Keratinocyte (primary cell): ENCODE data around the gene PDGFB. TPM values are rescaled to one million over a fixed set of nuclear protein-coding genes. Genes with fewer than 3 reads are reported as not detected.

Experiments used
- DNase-seq: peaks from one replicate; pipeline ENCODE4 v3.0.0-alpha.2; 2011; ENCODE audit warnings: low read depth, missing footprints, low spot score
- FAIRE-seq: peaks from 2 replicates; lab custom pipeline; 2011; peaks lifted over from hg19 to GRCh38; lab: Jason Lieb, UNC
- H2AFZ ChIP-seq: 2 replicates; pipeline ENCODE4 v1.6.0; 2012; ENCODE audit warnings: low read length, control low read depth, inconsistent platforms; ENCODE audit not compliant: control insufficient read depth
- H3K27ac ChIP-seq: 2 replicates; pipeline ENCODE4 v1.5.1; 2011; ENCODE audit warnings: low read length; ENCODE audit not compliant: control insufficient read depth, insufficient read depth
- H3K27me3 ChIP-seq: 3 replicates; pipeline ENCODE4 v1.6.0; 2011; ENCODE audit warnings: low read length; ENCODE audit not compliant: control insufficient read depth, insufficient read depth; ENCODE audit errors: extremely low read depth
- H3K36me3 ChIP-seq, 2 experiments: 2 replicates in 1 of 2; 3 replicates in 1 of 2; pipeline ENCODE4 v1.5.1; 2011; ENCODE audit warnings: low read length in 2 of 2, mild to moderate bottlenecking in 1 of 2; ENCODE audit not compliant: control insufficient read depth in 2 of 2, insufficient read depth in 2 of 2; ENCODE audit errors: extremely low read depth in 1 of 2
- H3K4me1 ChIP-seq: 3 replicates; pipeline ENCODE4 v1.5.1; 2011; ENCODE audit warnings: low read length; ENCODE audit not compliant: control insufficient read depth, insufficient read depth; ENCODE audit errors: extremely low read depth
- H3K4me2 ChIP-seq: 3 replicates; pipeline ENCODE4 v1.6.0; 2011; ENCODE audit warnings: low read depth, low read length; ENCODE audit not compliant: control insufficient read depth, insufficient read depth; ENCODE audit errors: extremely low read depth
- H3K4me3 ChIP-seq, 3 experiments: fragments of 200-600 bp in 1 of 3; sonication (generic) in 1 of 3; 2 replicates in 2 of 3; 3 replicates in 1 of 3; pipeline ENCODE4 v1.5.1; 2011 to 2016; ENCODE audit warnings: low read length in 3 of 3, mild to moderate bottlenecking in 3 of 3, control low read depth in 2 of 3, inconsistent platforms in 1 of 3, low read depth in 1 of 3, mixed read lengths in 1 of 3, mixed run types in 1 of 3, moderate library complexity in 1 of 3; ENCODE audit not compliant: control insufficient read depth in 2 of 3, insufficient read depth in 2 of 3; ENCODE audit errors: extremely low read depth in 1 of 3
- H3K79me2 ChIP-seq: 2 replicates; pipeline ENCODE4 v1.6.0; 2012; ENCODE audit warnings: low read length; ENCODE audit not compliant: control insufficient read depth, insufficient read depth
- H3K9ac ChIP-seq: 3 replicates; pipeline ENCODE4 v1.6.0; 2011; ENCODE audit warnings: low read length; ENCODE audit not compliant: control insufficient read depth, insufficient read depth; ENCODE audit errors: extremely low read depth
- H3K9me1 ChIP-seq: 3 replicates; pipeline ENCODE4 v1.6.0; 2011; ENCODE audit warnings: low read length; ENCODE audit not compliant: control insufficient read depth, insufficient read depth; ENCODE audit errors: extremely low read depth
- H3K9me3 ChIP-seq: 2 replicates; pipeline ENCODE4 v1.5.1; 2012; ENCODE audit warnings: low read depth, low read length; ENCODE audit not compliant: control insufficient read depth
- H4K20me1 ChIP-seq: 3 replicates; pipeline ENCODE4 v1.6.0; 2011; ENCODE audit warnings: low read length; ENCODE audit not compliant: control insufficient read depth, insufficient read depth; ENCODE audit errors: extremely low read depth
- CTCF ChIP-seq, 3 experiments: IDR thresholded peaks in 1 of 3; conservative IDR thresholded peaks in 1 of 3; optimal IDR thresholded peaks in 1 of 3; 2 replicates in 2 of 3; 3 replicates in 1 of 3; pipeline versions ENCODE3 to v1.5.1; 2011; ENCODE audit warnings: low read length in 3 of 3, mild to moderate bottlenecking in 3 of 3, moderate library complexity in 2 of 3, control low read depth in 1 of 3, inconsistent platforms in 1 of 3; ENCODE audit not compliant: insufficient read depth in 2 of 3; ENCODE audit errors: extremely low read depth in 1 of 3
- EZH2 ChIP-seq: IDR thresholded peaks from one replicate; pipeline ENCODE4 v1.6.1; 2012; ENCODE audit warnings: inconsistent platforms, mild to moderate bottlenecking, low read length, moderate library complexity
- dilution Hi-C: fragments of 300-500 bp; cut with MboI; formaldehyde crosslinking; loops from one replicate; pipeline ENCODE4 v1.7.0; 2020; ENCODE audit warnings: low sequenced_read_pairs; ENCODE audit not compliant: extremely low pct_ligation_motif_present
- polyA plus RNA-seq, 5 experiments: library from polyadenylated mRNA; depleted of rRNA in 3 of 5; stranded (reverse) in 3 of 5; stranded (forward) in 1 of 5; unstranded in 1 of 5; fragments of >200 nt; gene quantifications; 1 replicate in 1 of 5; 2 replicates in 3 of 5; 3 replicates in 1 of 5; pipeline versions ENCODE4 v1.2.1 to v1.2.3, GENCODE V29; 2011 to 2012; ENCODE audit warnings: missing spikeins in 2 of 5, low read depth in 1 of 5, low replicate concordance in 1 of 5

Gene PDGFB
- polyA plus RNA-seq, 1 donor (not counting 4 experiments of a cell fraction or from before 2014, with no cell fraction given) = 6.0 TPM

- no peaks in the 10 kb centered on the region for H4K20me1 ChIP-seq
- no peaks in the 10 kb centered on the region for H3K36me3 ChIP-seq
- no peak overlapping the region for H3K4me2 ChIP-seq
- FAIRE-seq (no peak), DNase-seq (no peak)
- no peaks in the 10 kb centered on the region for H3K79me2 ChIP-seq
- no peaks in the 10 kb centered on the region for H3K27me3 ChIP-seq
- no peak for TF ChIP-seq EZH2
- H3K9ac ChIP-seq = no peak overlapping the region
- H3K4me1 ChIP-seq = no peaks in the 10 kb centered on the region
- H2AFZ ChIP-seq = no peak overlapping the region
- no peaks in the 10 kb centered on the region for H3K9me3 ChIP-seq
- no peak overlapping the region for H3K4me3 ChIP-seq
- dilution Hi-C loops = no loop called here
- no peaks in the 10 kb centered on the region for H3K9me1 ChIP-seq
- no peak overlapping the region for H3K27ac ChIP-seq
Observed at GRCh38 chr22:39275814-39276439, 31.1 kb upstream of the PDGFB start.

GRCh38 chr22:39273950-39274887 lies 29.4 kb upstream of the PDGFB start:
- H3K27ac ChIP-seq = no peak overlapping the region
- H3K79me2 ChIP-seq = no peaks in the 10 kb centered on the region
- H3K4me3 ChIP-seq = no peak overlapping the region
- no peak for TF ChIP-seq CTCF (optimal IDR thresholded peaks at IDR 0.05 in 1 of 3, IDR thresholded peaks at IDR 0.05 in 1 of 3, conservative IDR thresholded peaks at IDR 0.05 in 1 of 3; ENCODE audit: extremely low read depth in 1 of 3, insufficient read depth in 2 of 3, low read length in 3 of 3)
- no peak for TF ChIP-seq EZH2
- H3K9me3 ChIP-seq = no peaks in the 10 kb centered on the region
- H4K20me1 ChIP-seq = no peaks in the 10 kb centered on the region
- no peaks in the 10 kb centered on the region for H3K4me1 ChIP-seq
- no peak overlapping the region for H3K4me2 ChIP-seq
- H3K9me1 ChIP-seq = no peaks in the 10 kb centered on the region
- FAIRE-seq (no peak), DNase-seq (no peak)
- H2AFZ ChIP-seq = no peak overlapping the region
- no peaks in the 10 kb centered on the region for H3K36me3 ChIP-seq
- dilution Hi-C loops = no loop called here
- no peak overlapping the region for H3K9ac ChIP-seq
- no peaks in the 10 kb centered on the region for H3K27me3 ChIP-seq
